GM19324 (cell line): ENCODE results near the gene DIP2C.
"Not testable (repeated sequence)": the region's sequence is repeated elsewhere in the genome, so short reads cannot be mapped to it uniquely, and the experiment has no call there.

Experiments used
- ATAC-seq: cut with Tn5 transposase; IDR thresholded peaks from one replicate; pipeline ENCODE4 v1.9.1; 2021; ENCODE audit warnings: mild to moderate bottlenecking, moderate library complexity; ENCODE audit not compliant: unreplicated experiment, low FRiP score

Gene DIP2C

GRCh38 chr10:703118-703517 is 13.7 kb upstream of the DIP2C start:
- no peak for ATAC-seq

- not testable (repeated sequence) for ATAC-seq
These were observed 10.7 kb upstream of the DIP2C start for GRCh38 chr10:700183-700582.

GRCh38 chr10:697097-697875 is 7.8 kb upstream of the DIP2C start:
- ATAC-seq = no peak

- no peak for ATAC-seq
These were observed 5.9 kb upstream of the DIP2C start for GRCh38 chr10:695396-695795.

GRCh38 chr10:693506-693905 is 4.0 kb upstream of the DIP2C start:
- no peak for ATAC-seq

- ATAC-seq = no peak
These were observed 3.3 kb upstream of the DIP2C start for GRCh38 chr10:692682-693351.

GRCh38 chr10:691216-691615 is 1.7 kb upstream of the DIP2C start:
- ATAC-seq = no peak

- no peak for ATAC-seq
These were observed 1.1 kb upstream of the DIP2C start for GRCh38 chr10:690372-691161.

- ATAC-seq = no peak
These were observed 382 bp downstream of the DIP2C start for GRCh38 chr10:689121-689451.

GRCh38 chr10:688312-689120 is 952 bp downstream of the DIP2C start:
- ATAC-seq = no peak

- no peak for ATAC-seq
These were observed 1.7 kb downstream of the DIP2C start for GRCh38 chr10:687583-688311.

GRCh38 chr10:686155-686931 is 3.1 kb downstream of the DIP2C start:
- ATAC-seq = no peak

- ATAC-seq = no peak
These were observed 3.9 kb downstream of the DIP2C start for GRCh38 chr10:685613-686012.

- no peak for ATAC-seq
These were observed 5.9 kb downstream of the DIP2C start for GRCh38 chr10:683448-684071.

GRCh38 chr10:682931-683447 is 6.5 kb downstream of the DIP2C start:
- no peak for ATAC-seq

GRCh38 chr10:681670-682318 is 7.7 kb downstream of the DIP2C start:
- no peak for ATAC-seq

GRCh38 chr10:680745-681144 is 8.7 kb downstream of the DIP2C start:
- no peak for ATAC-seq

GRCh38 chr10:680146-680545 is 9.3 kb downstream of the DIP2C start:
- no peak for ATAC-seq
